GM10266 (cell line): ENCODE measurements around the gene SLC6A6.

Source experiments
- DNase-seq: peaks from one replicate; pipeline ENCODE4 v3.0.0; 2012; ENCODE audit errors: extremely low spot score
- TF ChIP-seq, protein P1 (sequence below): IDR thresholded peaks from 2 replicates; pipeline ENCODE4 v1.5.1; 2012; ENCODE audit warnings: mild to moderate bottlenecking, low read depth; ENCODE audit not compliant: control insufficient read depth, insufficient read depth; ENCODE audit errors: missing control alignments

The SLC6A6 gene

DNA sequence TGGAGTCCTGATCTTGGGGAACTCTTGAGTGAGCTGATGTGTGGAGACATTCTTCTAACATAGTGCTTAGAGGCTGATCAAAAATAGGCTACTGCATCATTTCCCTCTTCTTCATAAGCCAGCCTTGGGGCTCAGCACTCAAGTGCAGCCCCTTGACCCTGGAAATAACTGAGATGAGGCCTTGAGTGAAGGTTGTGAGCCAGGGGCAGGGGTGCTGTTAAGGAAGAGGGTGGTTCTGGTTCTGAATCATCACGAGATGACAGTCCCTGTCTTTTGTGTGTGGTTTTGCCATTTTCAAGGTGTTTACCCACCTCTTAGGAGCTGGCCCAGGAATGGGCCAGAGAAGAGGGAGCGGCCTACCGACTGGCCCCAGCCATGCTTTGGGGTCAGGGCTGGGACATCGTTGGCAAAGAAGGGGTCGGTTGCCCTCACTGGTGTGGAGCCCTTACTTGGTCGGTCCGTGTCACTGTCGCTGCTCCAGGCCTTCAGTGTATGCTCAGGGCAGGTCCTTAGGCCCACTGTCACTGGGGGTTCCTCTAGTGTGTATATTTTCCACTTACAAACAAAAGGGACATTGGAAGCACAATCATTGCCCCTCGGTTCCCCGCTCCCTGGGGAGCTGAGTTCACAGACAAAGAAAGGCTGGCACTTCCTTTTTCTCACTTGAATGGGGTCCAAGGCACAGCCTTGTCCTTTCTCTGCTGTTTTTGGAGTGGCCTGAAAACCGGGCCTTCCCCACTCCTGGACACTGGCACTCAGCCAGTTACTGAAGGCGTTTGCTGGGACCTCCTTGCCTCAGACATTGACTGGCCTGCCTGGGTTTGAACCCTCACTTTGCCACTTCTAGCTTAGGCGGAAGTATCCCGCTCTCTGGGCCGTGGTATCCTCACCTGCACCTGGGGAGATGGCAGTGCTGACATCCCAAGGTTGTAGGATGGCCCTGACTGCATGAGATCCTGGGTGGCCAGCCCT is 46.6 kb downstream of the SLC6A6 start:
- DNase-seq: no peak
- TF ChIP-seq, protein P1, sequence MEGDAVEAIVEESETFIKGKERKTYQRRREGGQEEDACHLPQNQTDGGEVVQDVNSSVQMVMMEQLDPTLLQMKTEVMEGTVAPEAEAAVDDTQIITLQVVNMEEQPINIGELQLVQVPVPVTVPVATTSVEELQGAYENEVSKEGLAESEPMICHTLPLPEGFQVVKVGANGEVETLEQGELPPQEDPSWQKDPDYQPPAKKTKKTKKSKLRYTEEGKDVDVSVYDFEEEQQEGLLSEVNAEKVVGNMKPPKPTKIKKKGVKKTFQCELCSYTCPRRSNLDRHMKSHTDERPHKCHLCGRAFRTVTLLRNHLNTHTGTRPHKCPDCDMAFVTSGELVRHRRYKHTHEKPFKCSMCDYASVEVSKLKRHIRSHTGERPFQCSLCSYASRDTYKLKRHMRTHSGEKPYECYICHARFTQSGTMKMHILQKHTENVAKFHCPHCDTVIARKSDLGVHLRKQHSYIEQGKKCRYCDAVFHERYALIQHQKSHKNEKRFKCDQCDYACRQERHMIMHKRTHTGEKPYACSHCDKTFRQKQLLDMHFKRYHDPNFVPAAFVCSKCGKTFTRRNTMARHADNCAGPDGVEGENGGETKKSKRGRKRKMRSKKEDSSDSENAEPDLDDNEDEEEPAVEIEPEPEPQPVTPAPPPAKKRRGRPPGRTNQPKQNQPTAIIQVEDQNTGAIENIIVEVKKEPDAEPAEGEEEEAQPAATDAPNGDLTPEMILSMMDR: no peak

DNA sequence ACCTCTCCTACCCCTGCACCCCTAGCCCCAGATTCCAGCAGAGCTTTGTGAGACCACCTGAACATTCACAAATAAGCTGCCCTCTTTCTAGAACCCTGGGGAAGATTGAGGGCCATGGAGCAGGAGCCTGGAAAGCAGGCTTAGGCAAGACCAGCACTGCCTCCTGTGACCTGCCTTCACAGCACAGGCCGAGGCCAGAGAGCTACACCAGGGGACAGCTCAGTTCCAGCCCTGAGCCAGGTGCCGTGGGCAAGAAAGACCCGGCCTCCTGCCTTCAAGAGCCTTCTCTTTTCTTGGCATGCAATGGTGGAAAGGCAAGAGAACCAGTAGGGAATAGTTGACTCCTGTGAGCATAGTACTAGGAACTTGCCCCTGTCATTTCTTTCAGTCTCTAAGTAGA is 48.1 kb downstream of the SLC6A6 start:
- TF ChIP-seq, protein P1: no peak
- no peak for DNase-seq

DNA sequence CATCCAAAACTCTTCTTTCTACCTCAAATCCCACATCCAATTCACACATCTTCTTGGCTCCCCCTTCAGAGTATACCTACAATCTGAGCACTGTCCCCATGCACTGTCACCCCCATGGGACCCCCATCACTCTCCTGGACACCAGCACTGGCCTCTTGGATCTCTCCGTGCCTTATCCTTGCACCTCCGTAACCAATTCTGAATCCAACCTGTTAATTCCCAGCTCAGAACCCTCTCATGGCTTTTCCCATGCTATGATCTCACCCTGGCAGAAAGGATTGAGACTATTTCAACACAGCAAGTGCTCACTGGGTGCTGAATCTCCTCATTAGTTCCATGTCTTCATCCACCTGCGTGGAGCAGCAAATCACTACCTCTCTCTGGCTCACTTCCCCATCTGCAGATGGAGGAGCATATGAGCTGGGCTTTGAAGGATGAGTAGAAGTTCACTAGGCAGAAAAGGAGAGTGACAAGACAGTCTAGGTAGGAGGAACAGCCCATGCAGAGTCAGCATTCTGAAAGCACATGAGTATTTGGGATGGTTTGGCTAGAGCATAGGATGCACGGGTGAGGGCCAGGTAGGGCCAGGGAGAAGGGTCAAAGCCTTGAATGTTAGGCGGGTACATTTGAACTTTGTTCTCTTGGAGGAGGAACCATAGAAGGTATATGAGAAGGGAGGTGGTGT is 48.7 kb downstream of the SLC6A6 start:
- no peak for DNase-seq
- TF ChIP-seq, protein P1: no peak

DNA sequence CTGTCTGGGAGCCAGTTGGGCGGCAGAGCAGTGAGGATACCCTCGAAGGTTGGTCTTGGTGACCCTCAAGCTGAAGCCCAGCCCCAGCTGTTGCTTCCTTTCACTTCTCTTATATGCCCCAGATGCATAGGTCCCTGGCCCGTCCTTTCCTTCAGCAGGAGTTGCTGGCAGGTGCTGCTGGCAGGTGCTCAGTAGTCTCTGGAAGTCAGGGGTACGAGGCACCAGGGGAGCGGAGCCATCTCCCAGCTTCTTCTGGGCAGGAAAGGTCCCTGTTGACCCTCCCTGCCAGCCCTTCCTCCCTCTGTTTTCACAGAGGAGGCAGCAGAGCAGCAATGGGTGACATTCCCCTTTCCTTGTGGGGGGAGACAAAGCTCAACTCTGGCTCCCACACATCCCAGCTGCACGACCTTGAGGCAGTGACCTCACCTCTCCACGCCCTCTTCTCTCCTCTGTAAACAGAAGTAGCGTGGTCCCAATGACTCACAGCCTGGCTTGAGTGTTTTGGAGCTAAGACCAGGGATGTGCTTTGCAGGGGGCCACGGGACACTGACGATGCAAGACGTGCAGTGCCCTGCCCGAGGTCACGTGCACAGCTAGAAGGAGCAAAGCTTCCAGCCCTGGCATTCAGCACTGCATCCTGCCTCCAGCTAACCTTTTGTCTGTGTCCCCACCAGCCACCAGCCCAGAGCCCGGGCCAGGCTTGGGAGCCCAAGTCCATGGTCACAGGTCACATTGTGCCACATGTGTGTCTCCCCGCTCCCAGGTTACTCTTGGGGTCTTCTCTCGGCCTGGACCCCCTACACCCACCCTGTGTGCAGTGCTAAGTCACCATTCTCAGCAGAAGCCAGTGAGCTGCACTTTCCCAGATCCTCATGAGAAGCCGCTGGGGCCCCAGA is 49.7 kb downstream of the SLC6A6 start:
- TF ChIP-seq, protein P1: no peak
- no peak for DNase-seq

DNA sequence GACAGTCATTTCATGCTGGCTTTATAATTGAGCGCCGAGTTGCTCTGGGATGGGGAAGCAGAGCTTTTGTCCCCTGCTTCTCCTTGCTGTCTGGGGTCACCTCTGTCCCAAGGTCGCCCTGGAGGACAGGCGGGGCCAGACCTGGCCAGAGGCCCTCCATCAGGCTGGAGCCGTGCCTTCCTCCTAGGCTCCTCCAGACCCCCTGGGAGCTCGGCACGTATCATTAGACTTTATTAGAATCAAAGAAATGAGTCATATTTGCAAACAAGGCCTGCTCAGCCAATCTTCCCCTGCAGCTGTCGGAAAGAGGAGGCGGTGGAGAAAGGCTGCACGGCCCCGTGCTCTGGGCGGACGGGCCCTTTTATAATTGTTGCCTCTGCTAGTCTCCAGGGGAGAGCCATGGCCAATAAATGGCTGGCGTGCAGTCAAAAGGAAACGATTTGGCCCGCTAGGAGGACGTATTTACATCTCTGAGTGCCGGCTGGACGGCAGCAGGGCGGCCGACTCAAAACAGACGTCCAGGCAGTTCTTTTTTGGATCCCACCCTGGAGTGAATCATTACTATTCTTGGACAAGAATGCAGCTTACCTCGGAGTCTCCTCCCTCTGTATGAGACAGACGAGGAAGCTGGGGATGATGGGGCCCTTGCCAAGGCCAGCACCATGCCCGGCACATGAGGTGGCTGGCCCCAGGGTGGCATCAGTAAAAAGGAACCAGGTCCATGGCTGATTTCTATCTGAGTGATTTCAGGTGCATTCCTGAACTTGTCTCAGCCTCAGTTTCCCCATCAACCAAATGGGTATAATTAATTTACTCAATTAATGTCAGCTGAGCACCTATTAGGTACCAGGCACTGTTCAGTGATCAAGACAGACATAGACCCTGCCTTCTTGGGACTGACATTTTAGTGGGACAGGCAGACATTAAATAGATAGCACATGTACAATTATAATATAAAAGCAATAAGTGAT is 50.6 kb downstream of the SLC6A6 start:
- no peak for DNase-seq

More for the DNA sequence above, 50.6 kb downstream of the SLC6A6 start:
- TF ChIP-seq, protein P1: no peak
